Fibroblast of pulmonary artery (primary cell): Measurements from ENCODE around the gene NR2F1-AS1.

ENCODE experiments used
- DNase-seq: peaks from one replicate; pipeline ENCODE4 v3.0.0-alpha.2; 2010; ENCODE audit warnings: low read depth
- H3K4me3 ChIP-seq: replicated peaks from 2 replicates; pipeline ENCODE4 v1.5.1; 2011; ENCODE audit warnings: low read depth, mild to moderate bottlenecking, control low read depth, low read length, moderate library complexity
- CTCF ChIP-seq: IDR thresholded peaks from 2 replicates; pipeline ENCODE4 v1.5.1; 2011; ENCODE audit warnings: mild to moderate bottlenecking, control low read depth, low read length, inconsistent platforms; ENCODE audit errors: missing control alignments

NR2F1-AS1 gene

GRCh38 chr5:93616538-93617174 is 35.6 kb upstream of the NR2F1-AS1 start:
- TF ChIP-seq CTCF: no peak
- no peak for DNase-seq
- no peak overlapping the region for H3K4me3 ChIP-seq

GRCh38 chr5:93612855-93613243 is 31.8 kb upstream of the NR2F1-AS1 start:
- no peak for TF ChIP-seq CTCF
- DNase-seq: no peak
- no peak overlapping the region for H3K4me3 ChIP-seq

- no peak overlapping the region for H3K4me3 ChIP-seq
- DNase-seq: no peak
- no peak for TF ChIP-seq CTCF
Measured at GRCh38 chr5:93611976-93612854, 31.2 kb upstream of the NR2F1-AS1 start.

- no peak overlapping the region for H3K4me3 ChIP-seq
- no peak for DNase-seq
- TF ChIP-seq CTCF: no peak
Measured at GRCh38 chr5:93611273-93611975, 30.4 kb upstream of the NR2F1-AS1 start.

- DNase-seq: no peak
- TF ChIP-seq CTCF: no peak
- no peak overlapping the region for H3K4me3 ChIP-seq
Measured at GRCh38 chr5:93610581-93611272, 29.7 kb upstream of the NR2F1-AS1 start.

- TF ChIP-seq CTCF: no peak
- DNase-seq: no peak
- no peak overlapping the region for H3K4me3 ChIP-seq
Measured at GRCh38 chr5:93609762-93610161, 28.7 kb upstream of the NR2F1-AS1 start.
